SK-N-MC (cell line): Measurements from ENCODE around the gene INHBB.

Experiments
- DNase-seq: peaks from one replicate; pipeline ENCODE4 v3.0.0-alpha.2; 2011; ENCODE audit warnings: low read depth, low spot score
- H3K27ac ChIP-seq: fragments of 200-600 bp; sonication (generic); 2 replicates; pipeline ENCODE4 v1.5.1; 2016; ENCODE audit warnings: mixed run types
- H3K36me3 ChIP-seq: fragments of 200-600 bp; sonication (generic); 2 replicates; pipeline ENCODE4 v1.6.1; 2017; ENCODE audit warnings: antibody characterized with exemption, low read length, mixed read lengths; ENCODE audit not compliant: insufficient read depth
- H3K4me3 ChIP-seq: fragments of 200-600 bp; sonication (generic); 2 replicates; pipeline ENCODE4 v1.5.1; 2016
- H3K9ac ChIP-seq: fragments of 200-600 bp; sonication (generic); 2 replicates; pipeline ENCODE4 v1.8.0; 2017; ENCODE audit warnings: mixed run types, mixed read lengths; ENCODE audit not compliant: insufficient read length
- H3K9me3 ChIP-seq: fragments of 200-600 bp; sonication (generic); 2 replicates; pipeline ENCODE4 v1.6.1; 2017; ENCODE audit warnings: low read depth, mild to moderate bottlenecking, antibody characterized with exemption, low read length, moderate library complexity, mixed read lengths
- EZH2 ChIP-seq: fragments of 200-600 bp; sonication (generic); IDR thresholded peaks from one replicate; pipeline ENCODE4 v1.6.1; 2017; ENCODE audit warnings: antibody characterized with exemption
- FOXP2 ChIP-seq: optimal IDR thresholded peaks from 2 replicates; pipeline ENCODE3; 2011; ENCODE audit warnings: mild to moderate bottlenecking, moderate library complexity; ENCODE audit not compliant: insufficient read depth; ENCODE audit errors: extremely low read length, control extremely low read depth
- POLR2AphosphoS5 ChIP-seq: IDR thresholded peaks from 2 replicates; pipeline ENCODE4 v1.6.1; 2012; ENCODE audit warnings: mild to moderate bottlenecking, low read depth, low read length, borderline replicate concordance

The INHBB gene

GRCh38 chr2:120367221-120367620, 21.3 kb downstream of the INHBB start:
- TF ChIP-seq FOXP2 (no peak), POLR2AphosphoS5 (no peak), EZH2 (no peak)
- no peak overlapping the region for H3K4me3 ChIP-seq
- no peaks in the 10 kb centered on the region for H3K9me3 ChIP-seq
- no peak for DNase-seq
- H3K27ac ChIP-seq: no peak overlapping the region
- H3K9ac ChIP-seq: no peak overlapping the region
- H3K36me3 ChIP-seq: no peaks in the 10 kb centered on the region

- TF ChIP-seq FOXP2 (no peak), EZH2 (no peak), POLR2AphosphoS5 (no peak)
Measured at GRCh38 chr2:120367649-120368048, 21.7 kb downstream of the INHBB start.

DNA sequence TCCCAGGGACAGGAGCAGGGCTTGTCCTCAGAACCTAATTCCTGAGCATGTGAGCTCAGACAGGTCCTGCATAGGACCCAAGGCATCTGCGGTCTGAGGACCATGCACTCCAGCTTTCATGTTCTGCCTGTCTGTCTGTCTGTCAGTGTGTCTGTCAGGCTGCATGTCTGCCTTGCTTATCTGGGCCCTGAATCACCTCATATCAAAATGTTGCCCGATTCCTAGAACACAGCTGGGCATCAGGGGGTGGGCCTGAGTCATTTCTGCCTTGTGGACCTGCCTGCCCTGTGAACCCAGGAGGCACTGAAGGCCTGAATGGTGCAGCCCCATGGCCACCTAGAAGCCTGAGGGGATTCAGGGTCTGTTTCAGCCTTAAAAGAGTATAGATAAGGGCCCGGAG, 22.1 kb downstream of the INHBB start:
- TF ChIP-seq POLR2AphosphoS5 (no peak), EZH2 (no peak), FOXP2 (no peak)
- Histone ChIP-seq H3K9ac (no peak overlapping the region), H3K9me3 (no peaks in the 10 kb centered on the region), H3K27ac (no peak overlapping the region), H3K4me3 (no peak overlapping the region), H3K36me3 (no peaks in the 10 kb centered on the region)
- no peak for DNase-seq

More at GRCh38 chr2:120367649-120368048, 21.7 kb downstream of the INHBB start:
- Histone ChIP-seq H3K36me3 (no peaks in the 10 kb centered on the region), H3K9ac (no peak overlapping the region), H3K9me3 (no peaks in the 10 kb centered on the region), H3K27ac (no peak overlapping the region), H3K4me3 (no peak overlapping the region)
- DNase-seq: no peak

GRCh38 chr2:120369250-120369649, 23.3 kb downstream of the INHBB start:
- Histone ChIP-seq H3K4me3 (no peak overlapping the region), H3K27ac (no peak overlapping the region), H3K9me3 (no peaks in the 10 kb centered on the region), H3K9ac (no peak overlapping the region), H3K36me3 (no peaks in the 10 kb centered on the region)
- TF ChIP-seq POLR2AphosphoS5 (no peak), FOXP2 (no peak), EZH2 (no peak)
- no peak for DNase-seq

DNA sequence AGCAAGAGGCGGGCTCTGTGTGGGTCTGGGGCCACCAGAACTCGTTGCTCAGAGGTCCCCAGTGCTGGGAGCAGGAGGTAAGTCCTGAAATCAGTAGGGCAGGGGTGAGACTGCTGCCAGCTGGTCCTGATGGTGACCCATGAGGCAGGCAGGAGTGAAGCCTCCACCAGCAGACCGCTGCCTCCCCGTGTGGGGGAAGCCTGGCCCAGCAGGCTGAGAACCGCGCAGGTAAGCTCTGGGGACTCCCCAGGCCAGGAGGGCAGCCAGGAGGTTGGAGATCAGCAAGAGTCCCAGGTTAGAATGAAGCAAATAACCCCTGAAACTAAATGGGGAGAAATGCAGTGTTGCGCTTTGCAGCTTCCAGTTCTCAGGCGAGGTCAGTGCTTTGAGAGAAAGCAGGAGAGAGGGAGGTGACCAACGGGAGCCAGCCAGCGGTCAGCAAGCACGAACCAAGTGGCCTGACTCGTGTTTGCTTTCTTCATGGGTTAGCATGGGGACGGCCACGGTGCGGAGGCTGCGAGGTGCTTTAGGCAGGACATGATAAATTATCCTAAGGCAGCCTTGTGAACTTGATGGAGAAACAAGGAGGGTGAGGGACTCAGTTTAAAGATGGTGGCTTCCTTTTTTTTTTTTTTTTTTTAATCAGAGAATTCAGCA, 26.2 kb downstream of the INHBB start:
- Histone ChIP-seq H3K4me3 (no peak overlapping the region), H3K36me3 (no peaks in the 10 kb centered on the region), H3K9ac (no peak overlapping the region), H3K9me3 (no peaks in the 10 kb centered on the region), H3K27ac (no peak overlapping the region)
- no peak for TF ChIP-seq POLR2AphosphoS5
- no peak for TF ChIP-seq FOXP2
- no peak for TF ChIP-seq EZH2
- no peak for DNase-seq

DNA sequence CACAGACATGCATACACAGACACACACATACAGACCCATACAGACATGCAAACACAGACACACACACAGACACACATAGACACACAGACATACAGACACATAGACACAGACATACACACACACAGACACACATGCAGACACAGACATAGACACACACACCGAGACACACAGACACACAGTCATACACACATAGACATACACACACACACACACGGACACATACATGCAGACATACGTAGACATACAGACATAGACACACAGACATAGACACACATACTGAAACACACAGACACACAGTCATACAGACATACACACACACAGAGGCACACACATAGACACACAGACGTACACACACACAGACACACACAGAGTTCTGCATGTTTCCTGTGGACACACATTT, 26.9 kb downstream of the INHBB start:
- H3K9ac ChIP-seq: no peak overlapping the region
- H3K9me3 ChIP-seq: no peaks in the 10 kb centered on the region
- no peak overlapping the region for H3K27ac ChIP-seq
- no peaks in the 10 kb centered on the region for H3K36me3 ChIP-seq
- H3K4me3 ChIP-seq: no peak overlapping the region
- no peak for DNase-seq
- no peak for TF ChIP-seq FOXP2
- no peak for TF ChIP-seq EZH2
- TF ChIP-seq POLR2AphosphoS5: no peak

- H3K9me3 ChIP-seq: no peaks in the 10 kb centered on the region
- H3K27ac ChIP-seq: no peak overlapping the region
- no peak overlapping the region for H3K4me3 ChIP-seq
- TF ChIP-seq POLR2AphosphoS5 (no peak), EZH2 (no peak), FOXP2 (no peak)
- no peak for DNase-seq
- no peaks in the 10 kb centered on the region for H3K36me3 ChIP-seq
- H3K9ac ChIP-seq: no peak overlapping the region
Measured at GRCh38 chr2:120373424-120373823, 27.5 kb downstream of the INHBB start.

- no peaks in the 10 kb centered on the region for H3K9me3 ChIP-seq
- no peak for DNase-seq
- TF ChIP-seq FOXP2 (no peak), POLR2AphosphoS5 (no peak), EZH2 (no peak)
- no peak overlapping the region for H3K27ac ChIP-seq
- no peak overlapping the region for H3K9ac ChIP-seq
- no peaks in the 10 kb centered on the region for H3K36me3 ChIP-seq
- no peak overlapping the region for H3K4me3 ChIP-seq
Measured at GRCh38 chr2:120374821-120375220, 28.9 kb downstream of the INHBB start.

GRCh38 chr2:120375251-120376020, 29.5 kb downstream of the INHBB start:
- H3K9ac ChIP-seq: no peak overlapping the region
- H3K9me3 ChIP-seq: no peaks in the 10 kb centered on the region
- H3K4me3 ChIP-seq: no peak overlapping the region
- H3K27ac ChIP-seq: no peak overlapping the region
- no peak for DNase-seq
- H3K36me3 ChIP-seq: no peaks in the 10 kb centered on the region
- no peak for TF ChIP-seq FOXP2
